GM12874 (cell line): ENCODE results near the gene SEPHS2.

ENCODE experiments used
- TF ChIP-seq, protein P1 (sequence below): IDR thresholded peaks from 2 replicates; pipeline ENCODE4 v1.5.1; 2011; ENCODE audit warnings: low read depth, mild to moderate bottlenecking, control low read depth, low read length, moderate library complexity; ENCODE audit not compliant: insufficient read depth

SEPHS2 gene

DNA sequence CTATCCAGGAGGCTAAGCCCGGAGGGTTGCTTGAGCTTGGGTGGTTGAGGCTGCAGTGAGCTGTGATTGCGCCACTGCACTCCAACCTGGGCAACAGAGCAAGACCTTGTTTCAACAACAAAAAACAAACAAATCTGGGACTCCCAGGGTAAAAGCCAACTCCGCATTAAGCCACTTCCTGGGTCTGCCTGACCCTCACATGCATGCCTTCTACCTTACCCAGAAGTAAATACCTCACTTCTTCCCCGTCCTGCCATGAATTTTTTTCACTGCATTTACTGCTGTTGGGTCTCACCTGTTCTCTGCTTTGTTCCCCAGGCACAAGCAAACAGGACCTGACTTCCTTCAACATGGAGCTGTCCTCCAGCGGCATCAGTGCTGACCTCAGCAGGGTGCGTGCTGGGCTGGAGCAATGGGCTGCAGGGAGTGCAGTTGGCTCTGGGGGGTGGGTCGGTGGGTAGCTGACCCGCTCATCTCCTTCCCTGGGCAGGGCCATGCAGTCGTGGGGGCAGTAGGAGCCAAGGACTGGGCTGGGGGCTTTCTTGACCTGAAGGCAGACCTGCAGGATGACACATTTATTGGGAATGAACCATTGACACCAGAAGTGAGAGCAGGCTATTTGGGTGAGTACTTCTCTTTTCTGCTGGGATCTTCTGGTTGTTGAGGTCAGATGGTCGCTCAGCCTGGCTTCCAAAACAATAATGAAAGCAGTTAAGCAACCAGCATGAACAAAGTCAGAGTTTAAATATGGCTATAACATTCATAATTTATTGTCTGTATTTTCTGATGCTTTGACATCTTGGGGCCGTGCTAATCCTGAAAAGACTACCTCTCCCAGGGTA lies 43.3 kb upstream of the SEPHS2 start:
- TF ChIP-seq, protein P1, sequence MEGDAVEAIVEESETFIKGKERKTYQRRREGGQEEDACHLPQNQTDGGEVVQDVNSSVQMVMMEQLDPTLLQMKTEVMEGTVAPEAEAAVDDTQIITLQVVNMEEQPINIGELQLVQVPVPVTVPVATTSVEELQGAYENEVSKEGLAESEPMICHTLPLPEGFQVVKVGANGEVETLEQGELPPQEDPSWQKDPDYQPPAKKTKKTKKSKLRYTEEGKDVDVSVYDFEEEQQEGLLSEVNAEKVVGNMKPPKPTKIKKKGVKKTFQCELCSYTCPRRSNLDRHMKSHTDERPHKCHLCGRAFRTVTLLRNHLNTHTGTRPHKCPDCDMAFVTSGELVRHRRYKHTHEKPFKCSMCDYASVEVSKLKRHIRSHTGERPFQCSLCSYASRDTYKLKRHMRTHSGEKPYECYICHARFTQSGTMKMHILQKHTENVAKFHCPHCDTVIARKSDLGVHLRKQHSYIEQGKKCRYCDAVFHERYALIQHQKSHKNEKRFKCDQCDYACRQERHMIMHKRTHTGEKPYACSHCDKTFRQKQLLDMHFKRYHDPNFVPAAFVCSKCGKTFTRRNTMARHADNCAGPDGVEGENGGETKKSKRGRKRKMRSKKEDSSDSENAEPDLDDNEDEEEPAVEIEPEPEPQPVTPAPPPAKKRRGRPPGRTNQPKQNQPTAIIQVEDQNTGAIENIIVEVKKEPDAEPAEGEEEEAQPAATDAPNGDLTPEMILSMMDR = no peak

DNA sequence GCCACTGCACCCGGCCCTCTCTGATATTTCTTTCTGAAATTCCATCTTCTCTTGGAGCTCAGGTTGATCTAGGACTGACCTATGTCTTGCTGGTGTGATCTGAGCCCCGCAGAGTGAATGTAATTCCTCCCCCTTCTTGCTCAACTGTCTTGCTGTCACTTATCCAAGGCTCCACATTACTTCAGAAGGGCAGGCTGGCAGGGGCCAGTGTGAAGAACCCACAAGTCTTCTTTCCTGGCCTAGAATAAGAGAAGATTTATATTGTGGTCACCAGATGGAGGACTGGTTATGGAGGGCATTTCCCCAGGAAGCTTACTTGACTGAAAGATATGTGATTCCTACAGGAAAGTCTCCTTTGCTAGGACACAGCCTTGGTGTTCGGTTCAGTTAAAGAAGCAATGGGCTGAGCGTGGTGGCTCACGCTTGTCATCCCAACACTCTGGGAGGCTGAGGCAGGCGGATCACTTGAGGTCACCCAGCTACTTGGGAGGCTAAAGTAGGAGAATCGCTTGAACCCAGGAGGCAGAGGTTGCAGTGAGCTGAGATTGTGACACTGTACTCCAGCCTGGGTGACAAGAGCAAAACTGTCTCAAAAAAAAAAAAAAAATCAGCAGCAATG lies 40.3 kb upstream of the SEPHS2 start:
- TF ChIP-seq, protein P1 = no peak

DNA sequence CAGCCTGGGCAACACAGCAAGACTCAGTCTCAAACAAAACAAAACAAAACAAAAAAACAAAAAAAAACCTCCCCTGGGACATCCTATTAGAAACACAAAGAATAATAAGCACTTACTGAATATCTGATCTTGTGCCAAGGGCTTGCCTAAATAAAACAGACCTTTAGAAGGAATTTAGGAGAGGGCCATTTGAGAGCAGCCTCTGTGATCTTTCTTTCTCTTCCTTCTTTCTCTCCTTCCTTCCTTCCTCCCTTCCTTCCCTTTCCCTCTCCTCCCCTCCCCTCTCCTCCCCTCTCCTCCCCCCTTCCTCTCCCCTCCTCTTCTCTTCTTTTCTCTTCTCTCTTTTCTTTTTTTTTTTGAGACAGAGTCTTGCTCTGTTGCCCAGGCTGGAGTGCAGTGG lies 39.2 kb upstream of the SEPHS2 start:
- TF ChIP-seq, protein P1 = no peak

DNA sequence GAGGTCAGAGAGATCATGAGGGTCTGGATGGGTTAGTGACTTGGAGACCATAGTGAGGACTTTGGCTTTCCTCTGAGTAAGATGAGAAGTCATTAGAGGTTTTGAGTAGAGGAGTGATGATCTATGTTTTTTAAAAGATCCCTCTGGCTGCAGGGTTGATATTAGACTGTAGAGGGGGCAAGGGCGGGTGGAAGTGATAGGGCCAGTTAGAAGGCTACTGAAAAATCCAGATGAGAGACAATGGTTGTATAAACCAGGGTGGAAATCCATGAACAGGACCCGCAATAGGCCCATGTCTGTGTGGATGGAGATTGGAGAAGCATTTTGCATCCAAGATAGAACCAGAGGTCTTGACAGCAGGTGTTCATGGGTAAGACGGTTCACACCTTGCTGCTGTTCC lies 36.7 kb upstream of the SEPHS2 start:
- TF ChIP-seq, protein P1 = no peak

DNA sequence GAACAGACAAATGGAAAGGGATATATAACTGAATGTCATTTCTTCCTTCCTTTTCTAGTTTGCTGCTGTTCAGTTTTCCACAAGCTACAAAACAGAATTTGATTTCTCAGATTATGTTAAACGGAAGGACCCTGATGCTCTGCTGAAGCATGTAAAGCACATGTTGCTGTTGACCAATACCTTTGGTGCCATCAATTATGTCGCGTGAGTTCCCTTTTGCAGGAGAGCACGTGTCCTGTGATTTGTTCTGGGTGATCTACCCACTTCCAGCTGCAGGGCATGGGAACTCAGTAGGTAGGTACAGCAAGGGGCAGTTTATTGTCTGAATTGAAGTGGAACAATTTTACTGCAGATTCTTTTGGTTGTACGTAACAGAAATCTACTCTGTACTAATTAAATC lies 35.7 kb upstream of the SEPHS2 start:
- TF ChIP-seq, protein P1 = no peak

DNA sequence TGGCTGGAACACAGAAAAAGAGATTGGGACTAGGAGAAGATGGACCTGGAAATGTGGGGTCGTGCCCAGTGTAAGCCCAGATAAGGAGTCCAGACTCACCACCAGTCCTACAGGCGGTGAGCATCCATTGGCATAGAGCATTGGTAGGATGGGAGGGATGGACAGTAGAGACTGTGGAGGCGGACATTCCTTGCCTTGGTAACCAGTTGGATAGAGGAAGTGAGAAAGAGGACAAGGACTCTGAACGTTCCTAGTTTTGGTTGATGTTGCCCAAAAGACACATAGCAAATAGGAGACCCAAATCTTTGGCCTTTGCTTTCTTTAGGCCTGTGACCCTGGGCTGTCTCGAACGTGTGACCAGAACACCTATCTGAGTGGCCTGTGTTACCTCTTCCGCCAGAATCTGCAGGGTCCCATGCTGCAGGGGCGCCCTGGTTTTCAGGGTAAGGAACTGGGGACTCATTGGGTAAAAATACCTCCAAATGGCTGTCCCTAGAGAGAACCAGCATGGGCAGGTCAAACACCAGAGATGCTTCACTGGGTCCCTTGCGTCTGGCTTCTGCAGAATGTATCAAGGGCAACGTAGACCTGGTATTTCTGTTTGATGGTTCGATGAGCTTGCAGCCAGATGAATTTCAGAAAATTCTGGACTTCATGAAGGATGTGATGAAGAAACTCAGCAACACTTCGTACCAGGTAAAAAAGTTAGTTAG lies 33.2 kb upstream of the SEPHS2 start:
- TF ChIP-seq, protein P1 = no peak

DNA sequence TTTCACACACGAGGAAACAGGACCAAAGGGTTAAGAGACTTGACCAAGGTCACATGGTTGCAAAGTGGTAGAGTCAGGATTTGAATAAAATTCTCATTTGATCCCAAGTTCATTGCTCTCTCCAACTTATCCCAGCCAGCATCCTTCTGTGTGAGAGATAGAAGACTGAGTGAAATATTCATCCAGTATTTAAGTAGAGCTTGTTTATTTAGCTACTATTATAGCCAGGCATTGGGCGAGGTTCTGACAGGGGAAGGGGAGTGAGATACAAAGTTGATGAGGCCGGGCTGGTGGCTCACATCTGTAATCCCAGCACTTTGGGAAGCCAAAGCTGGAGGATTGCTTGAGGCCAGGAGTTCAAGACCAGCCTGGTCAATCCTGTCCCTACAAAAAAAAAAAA lies 31.3 kb upstream of the SEPHS2 start:
- TF ChIP-seq, protein P1 = no peak
